ENCODE results near the gene MARVELD1.
A peak's percentile ranks its signal among the peaks of the same experiment; 100 is the strongest.

The MARVELD1 gene

GRCh38 chr10:97707134-97707861 is 6.2 kb upstream of the MARVELD1 start:
- DNase-seq: no peak
- Mint-ChIP-seq H3K27ac (no peak overlapping the region), H3K36me3 (no peaks in the 10 kb centered on the region), H3K4me3 (no peak overlapping the region), H3K9me3 (no peaks in the 10 kb centered on the region), H3K4me1 (peaks cover 3% of the 10 kb centered on the region), H3K27me3 (peaks cover 57% of the 10 kb centered on the region)
- CTCF ChIA-PET: interaction anchor here (0.6 to 14.9 kb wide), 5 partner anchors 10 to 39 kb away, joined by 3 to 402 read pairs (median 5); partner anchors contain the start of gene ZFYVE27

GRCh38 chr10:97708167-97708566 is 5.4 kb upstream of the MARVELD1 start:
- Mint-ChIP-seq H3K27me3 (peaks cover 63% of the 10 kb centered on the region), H3K4me3 (no peak overlapping the region), H3K27ac (no peak overlapping the region), H3K9me3 (no peaks in the 10 kb centered on the region), H3K36me3 (no peaks in the 10 kb centered on the region), H3K4me1 (peaks cover 8% of the 10 kb centered on the region)
- CTCF ChIA-PET: interaction anchor here (0.8 to 14.9 kb wide), 7 partner anchors 10 to 162 kb away, joined by 3 to 402 read pairs (median 12); partner anchors contain the start of genes AVPI1 and ZFYVE27
- no peak for DNase-seq

- Mint-ChIP-seq H3K9me3 (no peaks in the 10 kb centered on the region), H3K4me1 (peaks cover 10% of the 10 kb centered on the region), H3K36me3 (no peaks in the 10 kb centered on the region), H3K4me3 (no peak overlapping the region), H3K27me3 (peaks cover 63% of the 10 kb centered on the region), H3K27ac (no peak overlapping the region)
- DNase-seq: peak; percentile 64
- CTCF ChIA-PET: interaction anchor here (0.5 to 14.9 kb wide), 14 partner anchors 8 to 161 kb away, joined by 3 to 402 read pairs (median 8); partner anchors contain the start of genes AVPI1 and ZFYVE27
Observed at GRCh38 chr10:97708976-97709946, 4.3 kb upstream of the MARVELD1 start.

- Mint-ChIP-seq H3K27ac (no peak overlapping the region), H3K36me3 (no peaks in the 10 kb centered on the region), H3K4me3 (peak overlapping the region; percentile 46), H3K9me3 (no peaks in the 10 kb centered on the region), H3K27me3 (peaks cover 80% of the 10 kb centered on the region), H3K4me1 (peaks cover 17% of the 10 kb centered on the region)
- CTCF ChIA-PET: interaction anchor here (1.5 to 14.9 kb wide), 5 partner anchors 10 to 35 kb away, joined by 3 to 402 read pairs (median 19); partner anchors contain the start of genes AVPI1 and ZFYVE27
- no peak for DNase-seq
Observed at GRCh38 chr10:97711640-97712572, 1.6 kb upstream of the MARVELD1 start.

GRCh38 chr10:97713826-97714400 is 383 bp downstream of the MARVELD1 start:
- CTCF ChIA-PET: interaction anchor here (1.1 to 14.9 kb wide), 3 partner anchors 12 to 17 kb away, joined by 3 to 402 read pairs (median 19); partner anchors contain the start of gene ZFYVE27
- H3K4me1 Mint-ChIP-seq: peaks cover 17% of the 10 kb centered on the region
- peak overlapping the region; percentile 100 for H3K4me3 Mint-ChIP-seq
- peak; percentile 71 for DNase-seq
- H3K27ac Mint-ChIP-seq: peak overlapping the region; percentile 84
- H3K27me3 Mint-ChIP-seq: peaks cover 91% of the 10 kb centered on the region
- no peaks in the 10 kb centered on the region for H3K36me3 Mint-ChIP-seq
- no peaks in the 10 kb centered on the region for H3K9me3 Mint-ChIP-seq

- peaks cover 84% of the 10 kb centered on the region for H3K27me3 Mint-ChIP-seq
- H3K36me3 Mint-ChIP-seq: no peaks in the 10 kb centered on the region
- H3K4me1 Mint-ChIP-seq: peaks cover 17% of the 10 kb centered on the region
- peak overlapping the region; percentile 100 for H3K4me3 Mint-ChIP-seq
- no peak overlapping the region for H3K27ac Mint-ChIP-seq
- DNase-seq: peak; percentile 24
- CTCF ChIA-PET: interaction anchor here (1.1 to 14.9 kb wide), 3 partner anchors 13 to 17 kb away, joined by 3 to 402 read pairs (median 19); partner anchors contain the start of gene ZFYVE27
- no peaks in the 10 kb centered on the region for H3K9me3 Mint-ChIP-seq
Observed at GRCh38 chr10:97714401-97715258, 1.1 kb downstream of the MARVELD1 start.

- Mint-ChIP-seq H3K4me1 (peaks cover 17% of the 10 kb centered on the region), H3K36me3 (no peaks in the 10 kb centered on the region), H3K4me3 (peak overlapping the region; percentile 100), H3K27me3 (peaks cover 77% of the 10 kb centered on the region), H3K27ac (no peak overlapping the region), H3K9me3 (no peaks in the 10 kb centered on the region)
- CTCF ChIA-PET: interaction anchor here (1.1 to 14.9 kb wide), 3 partner anchors 15 to 18 kb away, joined by 3 to 402 read pairs (median 6); partner anchors contain the start of gene ZFYVE27
- no peak for DNase-seq
Observed at GRCh38 chr10:97715259-97715874, 1.8 kb downstream of the MARVELD1 start.

GRCh38 chr10:97717627-97718026 is 4.1 kb downstream of the MARVELD1 start:
- Mint-ChIP-seq H3K4me3 (no peak overlapping the region), H3K27me3 (peaks cover 62% of the 10 kb centered on the region), H3K27ac (no peak overlapping the region), H3K36me3 (no peaks in the 10 kb centered on the region), H3K9me3 (no peaks in the 10 kb centered on the region), H3K4me1 (peaks cover 14% of the 10 kb centered on the region)
- CTCF ChIA-PET: interaction anchor here (0.6 to 2.6 kb wide), 7 partner anchors 9 to 191 kb away, joined by 3 to 12 read pairs (median 5); no protein-coding TSS in a partner anchor
- DNase-seq: no peak

- CTCF ChIA-PET: interaction anchor here (0.7 to 2.6 kb wide), 4 partner anchors 9 to 524 kb away, joined by 3 to 12 read pairs (median 4); no protein-coding TSS in a partner anchor
- Mint-ChIP-seq H3K4me3 (no peak overlapping the region), H3K9me3 (no peaks in the 10 kb centered on the region), H3K27me3 (peaks cover 57% of the 10 kb centered on the region), H3K36me3 (no peaks in the 10 kb centered on the region), H3K4me1 (peaks cover 9% of the 10 kb centered on the region), H3K27ac (no peak overlapping the region)
- no peak for DNase-seq
Observed at GRCh38 chr10:97718178-97718577, 4.6 kb downstream of the MARVELD1 start.

- Mint-ChIP-seq H3K27ac (no peak overlapping the region), H3K27me3 (peaks cover 53% of the 10 kb centered on the region), H3K4me1 (peaks cover 9% of the 10 kb centered on the region), H3K4me3 (no peak overlapping the region), H3K9me3 (no peaks in the 10 kb centered on the region), H3K36me3 (no peaks in the 10 kb centered on the region)
- CTCF ChIA-PET: interaction anchor here (0.7 to 2.6 kb wide), 4 partner anchors 10 to 524 kb away, joined by 3 to 12 read pairs (median 3); no protein-coding TSS in a partner anchor
- DNase-seq: no peak
Observed at GRCh38 chr10:97718659-97719142, 5.2 kb downstream of the MARVELD1 start.

GRCh38 chr10:97719602-97720001 is 6.1 kb downstream of the MARVELD1 start:
- Mint-ChIP-seq H3K36me3 (no peaks in the 10 kb centered on the region), H3K4me1 (peaks cover 7% of the 10 kb centered on the region), H3K9me3 (no peaks in the 10 kb centered on the region), H3K27me3 (peaks cover 47% of the 10 kb centered on the region), H3K4me3 (no peak overlapping the region), H3K27ac (no peak overlapping the region)
- CTCF ChIA-PET: interaction anchor here (1.1 to 2.6 kb wide), 3 partner anchors 11 to 32 kb away, joined by 3 to 12 read pairs (median 3); no protein-coding TSS in a partner anchor
- DNase-seq: no peak
